Right lobe of liver (tissue), 6 donors: ENCODE data around the gene IGSF9. TPM values are rescaled to one million over a fixed set of nuclear protein-coding genes. Genes with fewer than 3 reads are reported as not detected.

Experiments
- ATAC-seq, 4 donors: fragments of 200-7000 bp; cut with Tn5 transposase; one replicate each; pipeline ENCODE4 v1.9.1; 2020; ENCODE audit warnings: mild to moderate bottlenecking in 4 of 4, moderate library complexity in 4 of 4
- DNase-seq, 3 donors: peaks; one replicate each; pipeline ENCODE4 v3.0.0-alpha.2; 2020
- H3K27ac ChIP-seq, 3 donors: fragments of 200-600 bp; one replicate each; pipeline ENCODE4 v1.8.0; 2022
- H3K27me3 ChIP-seq, 2 donors: fragments of 200-600 bp; one replicate each; pipeline ENCODE4 v1.8.0; 2022
- H3K36me3 ChIP-seq, 4 donors: fragments of 200-600 bp; sonication (generic) in 1 of 4; one replicate each; pipeline versions ENCODE4 v1.5.1 to v1.8.0; 2017 to 2022; ENCODE audit warnings: control low read depth in 1 of 4
- H3K4me1 ChIP-seq, 4 donors: fragments of 200-600 bp; sonication (generic) in 1 of 4; one replicate each; pipeline versions ENCODE4 v1.5.1 to v1.8.0; 2017 to 2022; ENCODE audit warnings: control low read depth in 1 of 4
- H3K4me3 ChIP-seq, 3 donors: fragments of 200-600 bp; one replicate each; pipeline ENCODE4 v1.8.0; 2022
- H3K9me3 ChIP-seq, 4 donors: fragments of 200-600 bp; sonication (generic) in 1 of 4; one replicate each; pipeline versions ENCODE4 v1.5.1 to v1.8.0; 2017 to 2022; ENCODE audit warnings: control low read depth in 1 of 4
- POLR2A ChIP-seq: fragments of 450-650 bp; IDR thresholded peaks from one replicate; pipeline ENCODE4 v1.6.1; 2017; ENCODE audit warnings: antibody characterized with exemption, mild to moderate bottlenecking
- WGBS: methylation state at CpG from one replicate; pipeline ENCODE4 v1.1.6; 2018; ENCODE audit warnings: low coverage, low lambda C conversion rate; ENCODE audit not compliant: insufficient coverage; ENCODE audit errors: missing lambda C conversion rate; 5-methylcytosine and 5-hydroxymethylcytosine counted together
- intact Hi-C, 2 donors: fragments of 100-400 bp; cut with DNase I; formaldehyde crosslinking; loops; one replicate each; pipeline versions ENCODE4 v1.11.2 to v1.14.1; 2022
- total RNA-seq, 6 experiments: library from RNA; depleted of rRNA in 2 of 6; stranded (reverse); fragments of >200 nt in 2 of 6; fragmentation: NEBNext Ultra II Directional in 3 of 6; extraction: Animal tissue kit (Norgen Biotek cat#: 25700) in 3 of 6; gene quantifications; one replicate each; pipeline versions ENCODE4 v1.1.0 to v1.2.4, GENCODE V29; 2016 to 2023
- TF ChIP-seq, protein P1 (sequence below), 4 donors: fragments of 200-600 bp in 3 of 4; fragments of 450-650 bp in 1 of 4; IDR thresholded peaks; one replicate each; pipeline versions ENCODE4 v1.5.1 to v1.8.0; 2016 to 2022; ENCODE audit warnings: antibody characterized with exemption in 4 of 4, mild to moderate bottlenecking in 2 of 4
- donor health status: DM: no; HTN: yes; CAD: no.
- donor health status: DM: no; HTN: no; CAD: no.
- donor health status: DM: no; HTN: no; CAD: no.
- donor health status: DM: no; HTN: yes; CAD: no.
- donor health status: DM: no; HTN: yes; CAD: no.

Gene IGSF9
- total RNA-seq, 6 experiments from 2014 or later: 2.2 to 53.7 (median 16.6) TPM

DNA sequence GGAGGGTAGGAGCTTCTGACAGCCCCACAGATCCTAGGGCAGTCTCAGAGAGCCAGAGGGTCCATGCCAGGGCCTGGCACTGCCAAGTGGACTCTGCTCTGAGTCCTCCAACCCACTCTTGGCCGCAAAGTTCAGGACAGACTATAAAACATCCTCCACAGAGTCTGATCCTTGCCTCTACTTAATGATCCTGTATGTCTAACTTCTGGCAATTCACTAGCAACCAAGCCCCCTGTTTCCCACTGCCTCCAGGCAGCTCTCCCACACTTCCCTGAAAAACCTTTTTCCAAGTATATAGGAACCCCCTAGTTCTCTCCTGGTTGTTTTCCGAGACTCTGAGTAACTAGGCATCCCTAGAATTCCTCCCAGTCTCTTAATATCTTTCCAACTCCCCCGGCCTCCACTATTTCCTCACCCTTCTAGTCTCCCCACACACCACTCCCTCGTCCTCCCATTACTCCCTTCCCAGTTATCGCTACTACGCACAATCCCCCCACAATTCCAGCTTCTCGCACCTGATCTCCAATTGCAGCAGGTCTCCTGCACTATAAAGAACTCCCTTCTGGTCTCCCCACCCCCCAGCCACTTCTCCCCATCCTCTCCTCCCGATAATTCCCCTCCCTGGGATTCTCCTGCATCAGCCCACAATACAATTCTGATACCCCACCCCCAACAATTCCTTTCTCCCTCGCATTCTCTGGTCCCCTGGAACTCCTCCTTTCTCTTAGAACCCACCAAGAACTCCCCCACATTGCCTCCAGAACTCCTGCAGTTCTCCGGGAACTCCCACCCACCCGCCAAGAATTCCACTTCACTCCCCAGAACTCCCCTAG lies 574 bp downstream of the IGSF9 start:
- TF ChIP-seq POLR2A: peak; percentile 35
- TF ChIP-seq, protein P1, sequence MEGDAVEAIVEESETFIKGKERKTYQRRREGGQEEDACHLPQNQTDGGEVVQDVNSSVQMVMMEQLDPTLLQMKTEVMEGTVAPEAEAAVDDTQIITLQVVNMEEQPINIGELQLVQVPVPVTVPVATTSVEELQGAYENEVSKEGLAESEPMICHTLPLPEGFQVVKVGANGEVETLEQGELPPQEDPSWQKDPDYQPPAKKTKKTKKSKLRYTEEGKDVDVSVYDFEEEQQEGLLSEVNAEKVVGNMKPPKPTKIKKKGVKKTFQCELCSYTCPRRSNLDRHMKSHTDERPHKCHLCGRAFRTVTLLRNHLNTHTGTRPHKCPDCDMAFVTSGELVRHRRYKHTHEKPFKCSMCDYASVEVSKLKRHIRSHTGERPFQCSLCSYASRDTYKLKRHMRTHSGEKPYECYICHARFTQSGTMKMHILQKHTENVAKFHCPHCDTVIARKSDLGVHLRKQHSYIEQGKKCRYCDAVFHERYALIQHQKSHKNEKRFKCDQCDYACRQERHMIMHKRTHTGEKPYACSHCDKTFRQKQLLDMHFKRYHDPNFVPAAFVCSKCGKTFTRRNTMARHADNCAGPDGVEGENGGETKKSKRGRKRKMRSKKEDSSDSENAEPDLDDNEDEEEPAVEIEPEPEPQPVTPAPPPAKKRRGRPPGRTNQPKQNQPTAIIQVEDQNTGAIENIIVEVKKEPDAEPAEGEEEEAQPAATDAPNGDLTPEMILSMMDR (IDR thresholded peaks at IDR 0.05): no peak
- intact Hi-C loops: loop anchor here in 1 of 2 donors (5.0 kb wide), 1 partner anchor 57 kb away; no protein-coding TSS in a partner anchor
- Histone ChIP-seq H3K27me3 (no peaks in the 10 kb centered on the region), H3K4me3 (peak overlapping the region; percentile 52 to 74 (median 52)), H3K9me3 (no peaks in the 10 kb centered on the region), H3K36me3 (no peaks in the 10 kb centered on the region), H3K4me1 (peaks cover 0 to 20% (median 3%) of the 10 kb centered on the region in 4 donors), H3K27ac (peak overlapping the region in 1 of 3 donors; percentile 47)
- DNase-seq (peak; percentile 54 to 84 (median 72)), ATAC-seq (peak; percentile 59 to 67 (median 66))
- whole genome bisulfite sequencing: 21% methylated on average over 11 of the region's 11 CpGs

DNA sequence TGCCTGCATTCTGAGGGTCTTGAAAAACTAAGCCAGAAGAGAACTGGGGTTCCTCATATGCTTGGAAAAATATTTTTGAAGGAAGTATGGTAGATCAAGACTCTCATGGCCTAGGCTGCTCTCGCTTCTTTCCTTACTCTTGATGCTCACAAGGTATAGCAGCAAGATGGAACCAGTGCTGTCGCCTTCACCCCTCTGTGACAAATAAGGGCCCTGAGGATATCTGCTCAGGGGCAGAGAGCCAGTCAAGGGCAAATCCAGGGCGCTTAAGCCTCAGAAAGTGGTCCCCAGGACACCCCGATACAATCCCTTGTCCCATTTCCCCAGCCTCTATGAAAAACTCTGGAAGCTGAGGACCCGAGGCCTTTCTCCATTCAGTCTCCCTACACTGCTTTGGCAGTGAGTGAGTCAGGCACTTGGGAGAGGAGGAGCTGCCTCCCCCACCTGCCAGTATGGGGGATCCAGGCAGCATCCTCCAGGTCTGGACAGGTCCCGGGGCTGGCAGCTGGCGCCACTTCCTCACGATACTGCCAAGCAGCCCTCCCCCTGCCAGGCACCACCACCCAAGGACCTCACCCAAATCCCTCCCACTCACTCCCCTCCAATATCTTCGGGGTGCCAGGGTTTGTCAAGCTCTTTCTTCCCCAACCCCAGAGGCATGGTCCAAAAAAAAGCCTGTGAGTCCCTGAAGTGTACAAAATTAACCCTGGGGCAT lies 1.3 kb downstream of the IGSF9 start:
- H3K4me3 ChIP-seq: peak overlapping the region in 2 of 3 donors; percentile 52 to 74
- WGBS: 71% methylated on average over 3 of the region's 9 CpGs
- H3K36me3 ChIP-seq: no peaks in the 10 kb centered on the region
- DNase-seq (no peak), ATAC-seq (peak in 3 of 4 donors; percentile 2 to 4 (median 2))
- peak overlapping the region in 1 of 3 donors; percentile 47 for H3K27ac ChIP-seq
- H3K9me3 ChIP-seq: no peaks in the 10 kb centered on the region
- H3K4me1 ChIP-seq: peaks cover 0 to 20% (median 5%) of the 10 kb centered on the region in 4 donors
- intact Hi-C loops: loop anchor here in 1 of 2 donors (5.0 kb wide), 1 partner anchor 58 kb away; no protein-coding TSS in a partner anchor
- TF ChIP-seq, protein P1 (IDR thresholded peaks at IDR 0.05): no peak
- TF ChIP-seq POLR2A: no peak
- no peaks in the 10 kb centered on the region for H3K27me3 ChIP-seq

DNA sequence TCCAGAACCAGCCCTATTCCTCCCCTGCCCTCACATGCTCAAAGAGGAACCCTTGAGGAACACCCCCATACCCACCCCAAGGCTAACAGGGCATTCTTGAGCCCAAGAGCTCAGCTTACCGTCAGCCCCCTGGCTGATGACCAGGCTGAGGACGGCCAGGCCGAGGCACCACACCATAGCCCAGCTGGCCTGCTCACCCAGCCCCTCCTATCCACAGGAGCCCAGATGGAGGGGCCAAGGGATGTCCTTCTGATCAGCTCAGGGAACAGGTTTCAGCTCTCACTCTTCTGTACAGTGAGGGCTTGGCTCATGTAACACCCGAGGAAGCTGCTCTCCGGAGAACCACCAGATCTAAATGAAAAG lies 2.2 kb downstream of the IGSF9 start:
- no peaks in the 10 kb centered on the region for H3K36me3 ChIP-seq
- no peak for ATAC-seq
- intact Hi-C loops: loop anchor here in 1 of 2 donors (5.0 kb wide), 1 partner anchor 59 kb away; no protein-coding TSS in a partner anchor
- no peaks in the 10 kb centered on the region for H3K27me3 ChIP-seq
- H3K9me3 ChIP-seq: no peaks in the 10 kb centered on the region
- H3K27ac ChIP-seq: no peak overlapping the region
- H3K4me3 ChIP-seq: no peak overlapping the region
- no peak for TF ChIP-seq POLR2A
- TF ChIP-seq, protein P1 (IDR thresholded peaks at IDR 0.05): no peak
- peaks cover 0 to 20% (median 9%) of the 10 kb centered on the region in 4 donors for H3K4me1 ChIP-seq
- DNase-seq: no peak
- WGBS: 55% methylated on average over 2 of the region's 5 CpGs

DNA sequence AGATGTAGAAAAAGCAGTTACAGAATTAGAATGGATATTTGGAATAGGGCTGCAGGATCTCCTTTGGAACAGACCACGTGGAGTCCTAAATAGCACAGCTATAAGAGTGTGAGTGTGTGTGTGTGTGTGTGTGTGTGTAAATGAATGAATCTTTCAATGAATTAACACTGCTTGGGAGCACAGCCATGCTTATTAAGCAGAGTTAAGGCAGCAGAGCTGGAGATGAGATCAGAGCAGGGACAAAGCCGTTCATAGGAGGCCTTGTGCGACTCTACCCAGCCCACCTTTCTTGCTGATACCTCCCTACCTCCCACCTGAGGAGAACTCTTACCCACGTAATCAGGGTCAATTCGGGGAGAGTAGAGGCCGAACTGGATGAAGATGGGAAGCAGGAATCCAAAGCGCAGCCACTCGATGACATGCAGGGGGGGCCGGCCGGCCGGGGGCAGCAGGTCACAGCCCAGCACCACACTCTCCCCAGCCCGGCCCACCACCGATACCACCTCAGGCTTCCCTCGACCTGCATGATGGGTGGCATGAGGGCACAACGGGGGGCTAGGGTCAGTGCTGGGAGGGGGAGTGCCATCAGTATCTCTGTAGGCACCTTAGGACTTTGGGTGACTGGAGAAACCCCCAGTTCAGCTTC lies 2.7 kb downstream of the IGSF9 start:
- DNase-seq: peak in 1 of 3 donors; percentile 30
- no peaks in the 10 kb centered on the region for H3K27me3 ChIP-seq
- no peak for ATAC-seq

More for the DNA sequence above, 2.7 kb downstream of the IGSF9 start:
- 69% methylated on average over 3 of the region's 15 CpGs for WGBS
- Histone ChIP-seq H3K4me3 (no peak overlapping the region), H3K27ac (no peak overlapping the region), H3K9me3 (no peaks in the 10 kb centered on the region), H3K4me1 (peaks cover 0 to 23% (median 10%) of the 10 kb centered on the region in 4 donors), H3K36me3 (no peaks in the 10 kb centered on the region)
- no peak for TF ChIP-seq POLR2A
- TF ChIP-seq, protein P1 (IDR thresholded peaks at IDR 0.05): no peak
- intact Hi-C loops: loop anchor here in 1 of 2 donors (5.0 kb wide), 1 partner anchor 60 kb away; no protein-coding TSS in a partner anchor
